Lung (tissue), 12 donors: ENCODE measurements around the gene LMX1A. TPM values are rescaled to one million over a fixed set of nuclear protein-coding genes. Genes with fewer than 3 reads are reported as not detected.
A peak's percentile ranks its signal among the peaks of the same experiment; 100 is the strongest.

ENCODE experiments used
- ATAC-seq: fragments of 200-7000 bp; cut with Tn5 transposase; one replicate; pipeline ENCODE4 v1.9.1; 2020; ENCODE audit warnings: moderate number of reproducible peaks; ENCODE audit not compliant: insufficient read depth, low FRiP score
- DNase-seq, 3 donors: peaks; one replicate each; pipeline ENCODE4 v3.0.0-alpha.2; 2013 to 2017
- H3K27ac ChIP-seq, 2 donors: one replicate each; pipeline ENCODE4 v1.5.1; 2013; ENCODE audit warnings: mild to moderate bottlenecking in 2 of 2, moderate library complexity in 2 of 2, control low read depth in 1 of 2, inconsistent platforms in 1 of 2, low read depth in 1 of 2, low read length in 1 of 2
- H3K27me3 ChIP-seq, 3 donors: one replicate each; pipeline ENCODE4 v1.5.1; 2013; ENCODE audit warnings: low read length in 2 of 3; ENCODE audit not compliant: control insufficient read depth in 3 of 3, insufficient read depth in 3 of 3
- H3K36me3 ChIP-seq, 4 donors: one replicate each; pipeline ENCODE4 v1.5.1; 2013; ENCODE audit warnings: low read length in 4 of 4, mild to moderate bottlenecking in 1 of 4, moderate library complexity in 1 of 4; ENCODE audit not compliant: control insufficient read depth in 4 of 4, insufficient read depth in 4 of 4
- H3K4me1 ChIP-seq, 5 donors: one replicate each; pipeline ENCODE4 v1.5.1; 2013; ENCODE audit warnings: low read length in 5 of 5, mild to moderate bottlenecking in 2 of 5, moderate library complexity in 1 of 5; ENCODE audit not compliant: control insufficient read depth in 5 of 5, insufficient read depth in 5 of 5
- H3K4me3 ChIP-seq: one replicate; pipeline ENCODE4 v1.5.1; 2013; ENCODE audit warnings: mild to moderate bottlenecking, control low read depth, moderate library complexity
- H3K9ac ChIP-seq, 2 donors: one replicate each; pipeline ENCODE4 v1.5.1; 2013; ENCODE audit warnings: low read length in 2 of 2, control low read depth in 1 of 2; ENCODE audit not compliant: insufficient read depth in 1 of 2
- H3K9me3 ChIP-seq, 4 donors: one replicate each; pipeline ENCODE4 v1.5.1; 2013; ENCODE audit warnings: low read length in 3 of 4, mild to moderate bottlenecking in 1 of 4, moderate library complexity in 1 of 4; ENCODE audit not compliant: control insufficient read depth in 4 of 4, insufficient read depth in 3 of 4
- WGBS, 2 donors: extraction: QIAGEN DNeasy Blood & Tissue Kit; methylation state at CpG; one replicate each; pipeline ENCODE4 v1.1.7; 2013; 5-methylcytosine and 5-hydroxymethylcytosine counted together
- polyA plus RNA-seq, 2 donors: library from polyadenylated mRNA; stranded (reverse); fragments of 200-250 nt; gene quantifications; one replicate each; pipeline ENCODE4 v1.2.1, GENCODE V29; 2013
- total RNA-seq, 2 donors: library from RNA; depleted of rRNA in 1 of 2; stranded (reverse); fragments of >200 nt in 1 of 2; gene quantifications; one replicate each; pipeline ENCODE4 v1.2.1, GENCODE V29; 2014 to 2021
- TF ChIP-seq, protein P1 (sequence below): IDR thresholded peaks from 2 replicates; pipeline ENCODE4 v1.5.1; 2012; ENCODE audit warnings: mild to moderate bottlenecking; ENCODE audit errors: control extremely low read depth, extremely low read depth
- donor health status: control.
- donor health status: control.
- donor health status: Bipolar disorder and iron deficiency.
- donor health status: healthy.
- donor health status: DM: yes; HTN: yes; CAD: no.

Gene LMX1A
- total and polyA plus RNA-seq, 4 donors, result 0.03 TPM; not detected in 3

- peaks cover 19 to 100% (median 96%) of the 10 kb centered on the region in 3 donors for H3K27me3 ChIP-seq
Observed at GRCh38 chr1:165350840-165351239, 5.7 kb downstream of the LMX1A start.

GRCh38 chr1:165345502-165345901, 11.0 kb downstream of the LMX1A start:
- no peak for ATAC-seq
- 59 to 71% methylated on average over 7 of the region's 7 CpGs for WGBS, 2 donors
- Histone ChIP-seq H3K9me3 (no peaks in the 10 kb centered on the region), H3K36me3 (no peaks in the 10 kb centered on the region), H3K4me3 (no peak overlapping the region), H3K9ac (no peak overlapping the region), H3K4me1 (no peaks in the 10 kb centered on the region), H3K27me3 (peaks cover 0 to 93% (median 70%) of the 10 kb centered on the region in 3 donors), H3K27ac (no peak overlapping the region)
- TF ChIP-seq, protein P1, sequence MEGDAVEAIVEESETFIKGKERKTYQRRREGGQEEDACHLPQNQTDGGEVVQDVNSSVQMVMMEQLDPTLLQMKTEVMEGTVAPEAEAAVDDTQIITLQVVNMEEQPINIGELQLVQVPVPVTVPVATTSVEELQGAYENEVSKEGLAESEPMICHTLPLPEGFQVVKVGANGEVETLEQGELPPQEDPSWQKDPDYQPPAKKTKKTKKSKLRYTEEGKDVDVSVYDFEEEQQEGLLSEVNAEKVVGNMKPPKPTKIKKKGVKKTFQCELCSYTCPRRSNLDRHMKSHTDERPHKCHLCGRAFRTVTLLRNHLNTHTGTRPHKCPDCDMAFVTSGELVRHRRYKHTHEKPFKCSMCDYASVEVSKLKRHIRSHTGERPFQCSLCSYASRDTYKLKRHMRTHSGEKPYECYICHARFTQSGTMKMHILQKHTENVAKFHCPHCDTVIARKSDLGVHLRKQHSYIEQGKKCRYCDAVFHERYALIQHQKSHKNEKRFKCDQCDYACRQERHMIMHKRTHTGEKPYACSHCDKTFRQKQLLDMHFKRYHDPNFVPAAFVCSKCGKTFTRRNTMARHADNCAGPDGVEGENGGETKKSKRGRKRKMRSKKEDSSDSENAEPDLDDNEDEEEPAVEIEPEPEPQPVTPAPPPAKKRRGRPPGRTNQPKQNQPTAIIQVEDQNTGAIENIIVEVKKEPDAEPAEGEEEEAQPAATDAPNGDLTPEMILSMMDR, result no peak
- DNase-seq, result no peak

More at GRCh38 chr1:165350840-165351239, 5.7 kb downstream of the LMX1A start:
- Histone ChIP-seq H3K4me3 (no peak overlapping the region), H3K4me1 (peaks cover 0 to 26% (median 8%) of the 10 kb centered on the region in 5 donors), H3K9me3 (peaks cover 0 to 4% (median 0%) of the 10 kb centered on the region in 4 donors), H3K27ac (no peak overlapping the region), H3K36me3 (no peaks in the 10 kb centered on the region), H3K9ac (no peak overlapping the region)
- peak in 1 of 3 donors; percentile 12 for DNase-seq
- no peak for ATAC-seq
- TF ChIP-seq, protein P1, result no peak
- WGBS, 2 donors, result 5 to 7% methylated on average over 3 of the region's 3 CpGs

DNA sequence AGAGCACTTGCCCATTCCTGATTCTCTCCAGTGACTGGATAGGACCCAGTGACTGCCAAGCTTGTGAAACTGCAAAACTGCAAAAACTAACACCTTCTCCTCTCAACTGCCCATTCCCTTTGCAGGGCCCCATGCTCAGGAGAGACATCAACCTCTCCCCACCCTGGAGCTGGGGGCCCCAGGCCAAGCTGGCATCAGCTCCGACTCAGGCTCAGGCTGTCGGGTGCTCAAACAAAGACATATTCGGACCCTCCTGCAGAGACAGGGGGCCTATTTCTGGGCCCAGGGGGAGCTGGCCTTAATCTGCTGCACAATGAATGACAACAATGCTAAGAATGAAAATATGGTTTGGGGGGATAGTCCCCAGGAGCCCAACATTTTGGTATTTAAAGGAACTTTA, 11.8 kb downstream of the LMX1A start:
- no peaks in the 10 kb centered on the region for H3K9me3 ChIP-seq
- no peak overlapping the region for H3K27ac ChIP-seq
- H3K27me3 ChIP-seq, result peaks cover 0 to 86% (median 62%) of the 10 kb centered on the region in 3 donors
- no peak overlapping the region for H3K4me3 ChIP-seq
- H3K4me1 ChIP-seq, result no peaks in the 10 kb centered on the region
- 31 to 45% methylated on average over 3 of the region's 3 CpGs for WGBS, 2 donors
- H3K9ac ChIP-seq, result no peak overlapping the region
- TF ChIP-seq, protein P1, result no peak
- ATAC-seq, result no peak
- no peaks in the 10 kb centered on the region for H3K36me3 ChIP-seq
- DNase-seq, result no peak

DNA sequence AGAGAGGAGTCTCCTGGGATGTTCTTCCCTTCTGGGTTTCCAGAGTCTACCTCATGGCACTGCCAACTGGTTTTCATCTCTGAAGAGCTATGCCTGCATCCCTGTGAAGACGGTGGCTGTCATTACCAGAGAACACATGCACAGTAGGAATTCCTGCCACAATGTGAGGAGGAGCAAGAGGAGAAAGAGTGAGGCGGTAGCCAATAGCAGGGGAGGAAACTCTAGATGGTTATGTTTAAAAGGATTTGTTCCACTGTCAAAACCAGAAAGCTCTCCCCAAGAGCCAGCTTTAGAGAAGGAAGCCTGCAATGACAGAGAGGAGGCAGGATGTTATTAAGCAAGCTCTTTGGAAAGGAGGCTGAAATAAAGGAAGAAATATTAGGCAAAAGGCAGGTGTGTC, 12.3 kb downstream of the LMX1A start:
- no peaks in the 10 kb centered on the region for H3K4me1 ChIP-seq
- peaks cover 0 to 81% (median 58%) of the 10 kb centered on the region in 3 donors for H3K27me3 ChIP-seq
- no peaks in the 10 kb centered on the region for H3K36me3 ChIP-seq
- DNase-seq (no peak), ATAC-seq (no peak)
- no peak overlapping the region for H3K27ac ChIP-seq
- TF ChIP-seq, protein P1, result no peak
- WGBS, 2 donors, result 30 to 39% methylated on average over 2 of the region's 2 CpGs
- H3K4me3 ChIP-seq, result no peak overlapping the region
- peaks cover 0 to 3% (median 0%) of the 10 kb centered on the region in 4 donors for H3K9me3 ChIP-seq
- H3K9ac ChIP-seq, result no peak overlapping the region
